H1 (cell line): ENCODE data around the gene ZSWIM6. TPM values are rescaled to one million over a fixed set of nuclear protein-coding genes. Genes with fewer than 3 reads are reported as not detected.

ENCODE experiments used
- CBX5 ChIP-seq: fragments of 300-800, 300-1000 bp; sonication (generic); IDR thresholded peaks from 2 replicates; pipeline ENCODE4 v1.7.1; 2016; ENCODE audit warnings: antibody characterized with exemption, low read length, low read depth
- FOSL1 ChIP-seq: IDR thresholded peaks from 2 replicates; pipeline ENCODE4 v1.6.1; 2011; ENCODE audit warnings: mild to moderate bottlenecking, low read depth, low read length, moderate library complexity; ENCODE audit not compliant: insufficient read depth
- RNF2 ChIP-seq: fragments of 200-900, 300-1000 bp; sonication (generic); IDR thresholded peaks from 2 replicates; pipeline ENCODE4 v1.7.1; 2016; ENCODE audit warnings: borderline replicate concordance, low read depth, mild to moderate bottlenecking, antibody characterized with exemption, low read length; ENCODE audit not compliant: poor library complexity, severe bottlenecking; ENCODE audit errors: missing control alignments
- RXRA ChIP-seq: IDR thresholded peaks from 2 replicates; pipeline ENCODE4 v1.6.1; 2011; ENCODE audit warnings: low read depth, mild to moderate bottlenecking, low read length, moderate library complexity; ENCODE audit not compliant: insufficient read depth
- ZNF274 ChIP-seq: IDR thresholded peaks from 2 replicates; pipeline ENCODE4 v1.7.0; 2012; ENCODE audit warnings: low read length, borderline replicate concordance; ENCODE audit errors: extremely low read depth
- polyA plus RNA-seq, 7 experiments: library from polyadenylated mRNA; depleted of rRNA in 3 of 7; stranded (reverse) in 5 of 7; unstranded in 2 of 7; fragments of >200 nt in 5 of 7; fragments of 200-250 nt in 2 of 7; gene quantifications; 1 replicate in 5 of 7; 2 replicates in 1 of 7; 4 replicates in 1 of 7; pipeline versions ENCODE4 v1.2.1 to v1.2.3, GENCODE V29; 2011 to 2013; ENCODE audit warnings: missing spikeins in 2 of 7, mixed read lengths in 2 of 7
- total RNA-seq: library from RNA; stranded (reverse); fragmentation: NEBNext Ultra II Directional; extraction: Animal tissue kit (Norgen Biotek cat#: 25700); gene quantifications from 2 replicates; pipeline ENCODE4 v1.2.1, GENCODE V29; 2021

Gene ZSWIM6
- total and polyA plus RNA-seq, 2 of the 8 experiments (the other 6 are each of a cell fraction or from before 2014, with no cell fraction given), result 7.9 to 12.4 TPM

DNA sequence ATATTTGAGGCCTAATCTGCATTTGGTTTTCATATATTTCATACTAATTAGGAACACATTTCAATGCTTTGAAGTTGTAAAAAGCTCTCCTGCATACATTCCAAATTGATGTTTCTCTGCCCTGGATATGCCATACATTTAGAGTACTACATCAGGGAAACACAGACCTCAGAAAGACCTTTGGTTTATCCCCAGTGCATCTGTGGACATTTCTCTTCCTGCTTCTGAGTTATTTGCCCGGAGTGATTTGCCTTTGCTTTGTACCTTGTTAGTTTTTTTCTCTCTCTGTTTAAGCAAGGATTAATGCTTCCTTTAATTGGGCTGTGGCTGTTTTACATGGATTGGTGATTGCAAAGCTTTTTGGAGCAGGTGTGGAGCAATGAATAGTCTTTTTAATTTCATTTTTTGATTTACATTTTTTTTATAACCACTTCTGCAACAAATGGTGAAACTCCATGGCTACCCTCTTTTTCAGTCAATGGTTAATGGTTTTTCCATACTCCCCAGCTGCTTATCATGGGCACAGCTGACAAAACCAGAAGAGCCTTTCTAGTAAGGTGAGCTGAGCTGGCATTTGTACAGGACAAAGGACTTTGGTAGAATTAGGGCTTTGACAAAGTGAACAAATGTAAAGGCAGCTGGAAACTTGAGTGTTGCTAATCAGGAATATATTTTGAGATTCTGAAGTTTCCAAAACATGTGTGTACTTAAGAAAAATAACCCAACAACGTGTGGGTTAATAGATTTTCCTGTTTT lies 54.2 kb downstream of the ZSWIM6 start (continued):
- TF ChIP-seq ZNF274, result no peak
- no peak for TF ChIP-seq RNF2
- TF ChIP-seq CBX5, result no peak
- no peak for TF ChIP-seq FOSL1
- TF ChIP-seq RXRA, result no peak
- TF ChIP-seq, all 59 proteins: peak for 0
